ENCODE data around the gene CHAF1B. TPM values are rescaled to one million over a fixed set of nuclear protein-coding genes. Genes with fewer than 3 reads are reported as not detected.
"Not testable (repeated sequence)": the region's sequence is repeated elsewhere in the genome, so short reads cannot be mapped to it uniquely, and the experiment has no call there.

The CHAF1B gene
- total RNA-seq, 1 experiment from 2014 or later = 18.7 TPM

DNA sequence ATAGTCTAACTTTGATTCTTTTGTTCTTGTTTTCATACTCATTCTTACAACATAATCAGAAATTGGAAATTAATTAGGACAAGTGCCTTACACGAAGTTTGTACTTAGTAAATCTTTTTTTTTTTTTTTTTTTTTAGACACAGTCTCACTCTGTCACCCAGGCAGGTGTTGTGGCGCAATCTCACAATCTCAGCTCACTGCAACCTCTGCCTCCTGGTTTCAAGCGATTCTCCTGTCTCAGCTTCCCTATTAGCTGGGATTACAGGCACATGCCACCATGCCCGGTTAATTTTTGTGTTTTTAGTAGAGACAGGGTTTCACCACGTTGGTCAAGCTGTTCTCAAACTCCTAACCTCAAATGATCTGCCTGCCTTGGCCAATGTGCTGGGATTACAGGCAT, 12.4 kb downstream of the CHAF1B start:
- H3K36me3 Mint-ChIP-seq (ENCODE audit: insufficient read depth, unreplicated experiment) = peaks cover 54% of the 10 kb centered on the region
- POLR2A ChIA-PET = no interaction called here
- CTCF ChIA-PET = no interaction called here

DNA sequence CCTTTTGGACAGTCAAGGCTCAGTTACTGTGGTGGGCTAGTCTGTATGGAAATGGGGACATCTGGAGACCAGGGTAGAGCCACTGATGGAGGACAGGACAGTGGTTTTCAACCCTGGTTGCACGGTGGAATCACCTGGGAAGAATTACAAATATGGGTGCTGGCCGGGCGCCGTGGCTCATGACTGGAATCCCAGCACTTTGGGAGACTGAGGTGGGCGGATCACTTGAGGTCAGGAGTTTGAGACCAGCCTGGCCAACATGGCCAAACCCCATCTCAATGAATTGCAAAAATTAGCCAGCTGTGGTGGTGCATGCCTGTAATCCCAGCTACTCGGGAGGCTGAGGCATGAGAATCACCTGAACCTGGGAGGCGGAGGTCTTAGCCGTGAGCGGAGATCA, 14.5 kb downstream of the CHAF1B start:
- H3K4me1 Mint-ChIP-seq (ENCODE audit: low read depth, unreplicated experiment); BruUV-seq (replicated peaks); H3K9me3 ChIP-seq; DNase-seq; H3K27ac Mint-ChIP-seq (ENCODE audit: unreplicated experiment); H3K9me3 Mint-ChIP-seq (ENCODE audit: unreplicated experiment); POLR2A ChIA-PET; H3K4me1 ChIP-seq; CTCF ChIA-PET; H3K27me3 ChIP-seq (replicated peaks; ENCODE audit: control insufficient read depth, insufficient read depth, low read length); H3K36me3 ChIP-seq (ENCODE audit: control insufficient read depth, insufficient read depth, low read length); H3K27me3 Mint-ChIP-seq (ENCODE audit: insufficient read depth, unreplicated experiment); H3K4me3 ChIP-seq (ENCODE audit: low read depth, low read length); intact Hi-C loops (cut with micrococcal nuclease; ENCODE audit: unreplicated experiment); H3K4me3 Mint-ChIP-seq (ENCODE audit: unreplicated experiment): not testable (repeated sequence)
- H3K36me3 Mint-ChIP-seq (ENCODE audit: insufficient read depth, unreplicated experiment) = peaks cover 47% of the 10 kb centered on the region

More for the DNA sequence above, 12.4 kb downstream of the CHAF1B start:
- TF ChIP-seq, protein P1, sequence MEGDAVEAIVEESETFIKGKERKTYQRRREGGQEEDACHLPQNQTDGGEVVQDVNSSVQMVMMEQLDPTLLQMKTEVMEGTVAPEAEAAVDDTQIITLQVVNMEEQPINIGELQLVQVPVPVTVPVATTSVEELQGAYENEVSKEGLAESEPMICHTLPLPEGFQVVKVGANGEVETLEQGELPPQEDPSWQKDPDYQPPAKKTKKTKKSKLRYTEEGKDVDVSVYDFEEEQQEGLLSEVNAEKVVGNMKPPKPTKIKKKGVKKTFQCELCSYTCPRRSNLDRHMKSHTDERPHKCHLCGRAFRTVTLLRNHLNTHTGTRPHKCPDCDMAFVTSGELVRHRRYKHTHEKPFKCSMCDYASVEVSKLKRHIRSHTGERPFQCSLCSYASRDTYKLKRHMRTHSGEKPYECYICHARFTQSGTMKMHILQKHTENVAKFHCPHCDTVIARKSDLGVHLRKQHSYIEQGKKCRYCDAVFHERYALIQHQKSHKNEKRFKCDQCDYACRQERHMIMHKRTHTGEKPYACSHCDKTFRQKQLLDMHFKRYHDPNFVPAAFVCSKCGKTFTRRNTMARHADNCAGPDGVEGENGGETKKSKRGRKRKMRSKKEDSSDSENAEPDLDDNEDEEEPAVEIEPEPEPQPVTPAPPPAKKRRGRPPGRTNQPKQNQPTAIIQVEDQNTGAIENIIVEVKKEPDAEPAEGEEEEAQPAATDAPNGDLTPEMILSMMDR (IDR thresholded peaks at IDR 0.05; ENCODE audit: insufficient read depth in 1 of 2, low read depth in 1 of 2, low read length in 1 of 2, severe bottlenecking in 1 of 2, unreplicated experiment in 1 of 2) = no peak
- Histone ChIP-seq H3K9me3 (no peaks in the 10 kb centered on the region), H3K36me3 (ENCODE audit: control insufficient read depth, insufficient read depth, low read length) (no peaks in the 10 kb centered on the region; the same call in 1 of the 2 replicates), H3K4me1 (no peaks in the 10 kb centered on the region), H3K4me3 (ENCODE audit: low read depth, low read length) (no peak overlapping the region), H3K27me3 (replicated peaks; ENCODE audit: control insufficient read depth, insufficient read depth, low read length) (no peaks in the 10 kb centered on the region)
- Mint-ChIP-seq H3K4me1 (ENCODE audit: low read depth, unreplicated experiment) (no peaks in the 10 kb centered on the region), H3K9me3 (ENCODE audit: unreplicated experiment) (no peaks in the 10 kb centered on the region), H3K4me3 (ENCODE audit: unreplicated experiment) (no peak overlapping the region), H3K27me3 (ENCODE audit: insufficient read depth, unreplicated experiment) (no peaks in the 10 kb centered on the region), H3K27ac (ENCODE audit: unreplicated experiment) (no peak overlapping the region)
- intact Hi-C loops (cut with micrococcal nuclease; ENCODE audit: unreplicated experiment) = no loop called here
- no TSS peak for BruUV-seq (replicated peaks)
- DNase-seq = no peak

DNA sequence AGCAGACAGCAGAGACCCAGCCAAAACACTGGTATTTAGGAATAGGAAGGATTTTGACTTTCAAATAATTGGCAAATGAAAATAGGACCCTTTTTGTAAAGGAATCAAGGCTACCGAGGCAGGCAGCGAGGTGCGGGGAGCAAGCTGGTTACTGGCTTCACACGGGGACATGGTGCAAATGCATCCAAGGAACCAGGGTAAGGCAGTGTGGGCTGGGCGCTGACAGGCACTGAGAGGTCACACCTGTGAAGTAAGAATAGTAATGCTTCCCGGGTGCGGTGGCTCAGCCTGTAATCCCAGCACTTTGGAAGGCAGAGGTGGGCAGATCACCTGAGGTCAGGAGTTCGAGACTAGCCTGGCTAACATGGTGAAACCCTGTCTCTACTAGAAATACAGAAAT, 15.5 kb downstream of the CHAF1B start:
- no peak overlapping the region for H3K27ac Mint-ChIP-seq (ENCODE audit: unreplicated experiment)
- intact Hi-C loops (cut with micrococcal nuclease; ENCODE audit: unreplicated experiment) = no loop called here

More for the DNA sequence above, 15.5 kb downstream of the CHAF1B start:
- Histone ChIP-seq H3K4me3 (ENCODE audit: low read depth, low read length) (no peak overlapping the region), H3K4me1 (no peaks in the 10 kb centered on the region), H3K9me3 (no peaks in the 10 kb centered on the region), H3K36me3 (ENCODE audit: control insufficient read depth, insufficient read depth, low read length) (no peaks in the 10 kb centered on the region; the same call in 1 of the 2 replicates), H3K27me3 (replicated peaks; ENCODE audit: control insufficient read depth, insufficient read depth, low read length) (no peaks in the 10 kb centered on the region)
- no peaks in the 10 kb centered on the region for H3K9me3 Mint-ChIP-seq (ENCODE audit: unreplicated experiment)
- no peak for DNase-seq
- BruUV-seq (replicated peaks) = no TSS peak
- no peaks in the 10 kb centered on the region for H3K27me3 Mint-ChIP-seq (ENCODE audit: insufficient read depth, unreplicated experiment)
- CTCF ChIA-PET = no interaction called here
- POLR2A ChIA-PET = no interaction called here
- H3K4me1 Mint-ChIP-seq (ENCODE audit: low read depth, unreplicated experiment) = no peaks in the 10 kb centered on the region
- TF ChIP-seq, protein P1 (IDR thresholded peaks at IDR 0.05; ENCODE audit: insufficient read depth in 1 of 2, low read depth in 1 of 2, low read length in 1 of 2, severe bottlenecking in 1 of 2, unreplicated experiment in 1 of 2) = no peak
- H3K36me3 Mint-ChIP-seq (ENCODE audit: insufficient read depth, unreplicated experiment) = peaks cover 40% of the 10 kb centered on the region
- H3K4me3 Mint-ChIP-seq (ENCODE audit: unreplicated experiment) = no peak overlapping the region
